HEK293T (cell line): ENCODE results near the gene CHRNA3.

ENCODE experiments used
- CTCF ChIA-PET: fragments of 350-600 bp; formaldehyde crosslinking; extraction: SDS; loops from one replicate; lab custom pipeline; 2021; ENCODE audit warnings: antibody characterized with exemption, inconsistent platforms; lab: Yijun Ruan, JAX
- POLR2A ChIA-PET: fragments of 350-600 bp; formaldehyde crosslinking; extraction: SDS; loops from one replicate; lab custom pipeline; 2020; ENCODE audit warnings: antibody characterized with exemption, inconsistent platforms; lab: Yijun Ruan, JAX
- DNase-seq: peaks from one replicate; pipeline ENCODE4 v3.0.0; 2012; ENCODE audit warnings: mixed read lengths; ENCODE audit errors: extremely low spot score
- ARNT ChIP-seq: fragments of 450-650 bp; IDR thresholded peaks from 2 replicates; pipeline ENCODE4 v1.6.1; 2017; ENCODE audit warnings: mild to moderate bottlenecking
- BHLHE40 ChIP-seq: fragments of 450-650 bp; IDR thresholded peaks from 2 replicates; pipeline ENCODE4 v1.6.1; 2016; ENCODE audit warnings: mild to moderate bottlenecking, moderate library complexity, borderline replicate concordance
- CTBP1 ChIP-seq: fragments of 450-650 bp; IDR thresholded peaks from 2 replicates; pipeline ENCODE4 v1.6.1; 2016; ENCODE audit warnings: borderline replicate concordance
- ELF4 ChIP-seq: fragments of 450-650 bp; IDR thresholded peaks from 2 replicates; pipeline ENCODE4 v1.6.1; 2017; ENCODE audit warnings: antibody characterized with exemption
- FOXA1 ChIP-seq: fragments of 450-650 bp; IDR thresholded peaks from 2 replicates; pipeline ENCODE4 v1.6.1; 2016; ENCODE audit warnings: mild to moderate bottlenecking
- FOXK2 ChIP-seq: fragments of 450-650 bp; IDR thresholded peaks from 2 replicates; pipeline ENCODE4 v1.6.1; 2016; ENCODE audit warnings: mild to moderate bottlenecking
- FOXM1 ChIP-seq: fragments of 450-650 bp; IDR thresholded peaks from 2 replicates; pipeline ENCODE4 v1.6.1; 2017; ENCODE audit warnings: mild to moderate bottlenecking, borderline replicate concordance
- HDGF ChIP-seq: fragments of 450-650 bp; IDR thresholded peaks from 2 replicates; pipeline ENCODE4 v1.6.1; 2017; ENCODE audit warnings: antibody characterized with exemption, borderline replicate concordance
- L3MBTL2 ChIP-seq: fragments of 450-650 bp; conservative IDR thresholded peaks from 2 replicates; pipeline ENCODE4 v1.6.1; 2016; ENCODE audit warnings: mild to moderate bottlenecking
- LEF1 ChIP-seq: fragments of 450-650 bp; IDR thresholded peaks from 2 replicates; pipeline ENCODE4 v1.6.1; 2017; ENCODE audit warnings: mild to moderate bottlenecking, borderline replicate concordance
- NFRKB ChIP-seq: fragments of 450-650 bp; IDR thresholded peaks from 2 replicates; pipeline ENCODE4 v1.6.1; 2016; ENCODE audit warnings: mild to moderate bottlenecking, moderate library complexity
- SP1 ChIP-seq: fragments of 450-650 bp; IDR thresholded peaks from 2 replicates; pipeline ENCODE4 v1.6.1; 2017
- SUZ12 ChIP-seq: fragments of 450-650 bp; IDR thresholded peaks from 2 replicates; pipeline ENCODE4 v1.6.1; 2016; ENCODE audit warnings: mild to moderate bottlenecking
- TARDBP ChIP-seq: fragments of 450-650 bp; IDR thresholded peaks from 2 replicates; pipeline ENCODE4 v1.6.1; 2016
- ZNF384 ChIP-seq: fragments of 450-650 bp; IDR thresholded peaks from 2 replicates; pipeline ENCODE4 v1.6.1; 2016
- TF ChIP-seq, protein P1 (sequence below): fragments of 450-650 bp; IDR thresholded peaks from 2 replicates; pipeline ENCODE4 v1.6.1; 2016

CHRNA3 gene

DNA sequence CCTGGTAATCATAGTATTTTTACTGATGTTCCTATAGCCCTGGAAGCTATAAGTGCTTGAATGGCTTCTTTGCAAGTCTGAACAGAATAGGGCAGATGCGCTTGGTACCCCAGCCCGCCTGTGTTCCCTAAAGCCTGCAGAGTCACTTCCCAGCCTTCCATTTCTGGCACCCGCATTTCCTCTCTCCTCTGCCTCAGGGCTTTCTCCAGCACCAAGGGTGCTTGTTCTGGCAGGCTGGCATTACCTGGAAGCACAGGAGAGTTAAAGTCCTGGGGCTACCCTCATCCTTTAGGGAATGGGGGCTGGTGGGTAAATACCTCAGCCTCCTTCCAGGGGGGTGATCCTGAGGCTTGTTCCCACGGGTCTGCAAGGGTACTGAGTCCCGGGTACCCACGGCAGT, 7.4 kb upstream of the CHRNA3 start:
- POLR2A ChIA-PET = interaction anchor here (1.2 kb wide), 1 partner anchor 329 kb away, joined by 3 read pairs; the partner anchor contains the start of gene SKIC8
- DNase-seq = no peak
- CTCF ChIA-PET = interaction anchor here (1.0 to 1.4 kb wide), 2 partner anchors 9 to 11 kb away, joined by 3 to 4 read pairs; no protein-coding TSS in a partner anchor
- no peak for TF ChIP-seq FOXA1
- no peak for TF ChIP-seq L3MBTL2
- no peak for TF ChIP-seq SUZ12
- TF ChIP-seq HDGF = no peak
- TF ChIP-seq, protein P1, sequence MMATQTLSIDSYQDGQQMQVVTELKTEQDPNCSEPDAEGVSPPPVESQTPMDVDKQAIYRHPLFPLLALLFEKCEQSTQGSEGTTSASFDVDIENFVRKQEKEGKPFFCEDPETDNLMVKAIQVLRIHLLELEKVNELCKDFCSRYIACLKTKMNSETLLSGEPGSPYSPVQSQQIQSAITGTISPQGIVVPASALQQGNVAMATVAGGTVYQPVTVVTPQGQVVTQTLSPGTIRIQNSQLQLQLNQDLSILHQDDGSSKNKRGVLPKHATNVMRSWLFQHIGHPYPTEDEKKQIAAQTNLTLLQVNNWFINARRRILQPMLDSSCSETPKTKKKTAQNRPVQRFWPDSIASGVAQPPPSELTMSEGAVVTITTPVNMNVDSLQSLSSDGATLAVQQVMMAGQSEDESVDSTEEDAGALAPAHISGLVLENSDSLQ = no peak
- no peak for TF ChIP-seq ZNF384
- no peak for TF ChIP-seq ELF4
- TF ChIP-seq ARNT = no peak
- TF ChIP-seq NFRKB = no peak
- no peak for TF ChIP-seq LEF1
- TF ChIP-seq FOXK2 = no peak
- TF ChIP-seq CTBP1 = no peak
- TF ChIP-seq SP1 = no peak
- no peak for TF ChIP-seq BHLHE40
- no peak for TF ChIP-seq FOXM1

DNA sequence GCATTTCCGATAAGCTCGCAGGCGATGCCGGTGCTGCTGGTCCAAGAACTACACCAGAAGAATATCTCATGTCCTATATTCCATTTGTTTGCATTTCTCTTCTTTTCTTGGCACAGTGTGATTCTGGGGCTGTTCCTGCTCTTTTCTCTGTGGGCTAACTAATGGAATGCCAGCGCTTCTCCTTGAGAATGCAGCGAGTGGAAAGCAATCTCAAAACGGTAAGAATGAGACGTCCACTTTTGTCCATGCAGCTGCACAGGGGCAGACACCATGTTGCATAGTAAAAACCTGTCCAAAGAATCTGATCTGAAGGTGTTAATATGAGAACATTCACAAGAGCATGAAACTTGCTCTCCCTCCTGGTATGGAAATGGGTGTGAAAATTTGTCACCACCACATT, 6.6 kb upstream of the CHRNA3 start:
- CTCF ChIA-PET = interaction anchor here (1.1 kb wide), 1 partner anchor 82 kb away, joined by 3 read pairs; no protein-coding TSS in a partner anchor
- no peak for DNase-seq
- POLR2A ChIA-PET = no interaction called here
- TF ChIP-seq ARNT (no peak), NFRKB (no peak), FOXK2 (no peak), SUZ12 (no peak), HDGF (no peak), SP1 (no peak), TARDBP (no peak), FOXA1 (no peak), L3MBTL2 (no peak), LEF1 (no peak), FOXM1 (no peak), ELF4 (no peak), CTBP1 (no peak), BHLHE40 (no peak), ZNF384 (no peak)
- TF ChIP-seq, protein P1 = no peak

- CTCF ChIA-PET = interaction anchor here (0.6 to 1.1 kb wide), 2 partner anchors 13 to 82 kb away, joined by 3 read pairs; no protein-coding TSS in a partner anchor
- DNase-seq = no peak
- no peak for TF ChIP-seq LEF1
- TF ChIP-seq ELF4 = no peak
- no peak for TF ChIP-seq FOXA1
- TF ChIP-seq NFRKB = no peak
- POLR2A ChIA-PET = no interaction called here
Observed at GRCh38 chr15:78626381-78626995, 5.7 kb upstream of the CHRNA3 start.

DNA sequence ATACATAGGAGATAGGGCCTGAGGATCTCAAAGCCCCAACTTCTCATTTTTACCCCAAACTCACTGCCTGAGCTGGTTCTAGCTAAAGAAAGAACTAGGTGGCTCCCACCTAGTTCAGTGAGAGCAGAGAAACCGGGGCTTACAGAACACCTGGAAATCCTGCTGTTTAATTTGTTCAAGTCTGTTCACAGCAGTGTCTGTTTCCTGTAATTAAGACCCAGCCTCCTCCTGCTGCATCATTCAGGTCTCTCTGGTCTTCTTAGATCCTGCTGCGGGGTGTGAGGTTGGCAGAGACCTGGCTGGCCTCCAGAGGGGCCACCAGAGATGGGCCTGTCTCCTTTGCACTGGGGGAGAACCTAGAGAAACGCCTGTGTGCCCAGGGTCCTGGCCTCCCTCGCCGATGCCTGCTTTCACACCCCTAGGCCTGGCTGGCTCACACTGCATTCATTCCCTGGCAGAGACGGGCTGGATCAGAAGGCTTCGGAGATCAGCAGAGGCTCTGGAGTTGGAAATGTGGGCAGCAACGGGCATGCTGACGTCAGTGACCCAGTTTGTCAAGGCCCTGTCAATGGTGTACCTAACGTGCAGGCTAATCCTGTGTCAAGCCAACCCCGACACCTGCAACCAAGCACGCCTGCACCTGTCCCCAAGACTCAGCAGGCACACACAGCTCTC, 4.9 kb upstream of the CHRNA3 start:
- ChIA-PET POLR2A (no interaction called here), CTCF (interaction anchor here (0.5 kb wide), 1 partner anchor 1894 kb away, joined by 3 read pairs; no protein-coding TSS in a partner anchor)
- TF ChIP-seq FOXK2 (no peak), BHLHE40 (no peak), FOXA1 (no peak), TARDBP (no peak), SP1 (no peak), SUZ12 (no peak), NFRKB (no peak), LEF1 (no peak), HDGF (no peak), CTBP1 (no peak), ELF4 (no peak), L3MBTL2 (no peak), ZNF384 (no peak), FOXM1 (no peak), ARNT (no peak)
- TF ChIP-seq, protein P1 = no peak
- DNase-seq = no peak

- ChIA-PET CTCF (interaction anchor here (0.5 to 1.0 kb wide), 2 partner anchors 10 to 1895 kb away, joined by 3 read pairs; no protein-coding TSS in a partner anchor), POLR2A (interaction anchor here (0.6 to 0.7 kb wide), 2 partner anchors 325 to 526 kb away, joined by 3 read pairs; partner anchors contain the start of gene SKIC8)
- no peak for DNase-seq
- TF ChIP-seq FOXM1 = no peak
- no peak for TF ChIP-seq FOXK2
Observed at GRCh38 chr15:78624651-78625590, 4.1 kb upstream of the CHRNA3 start.
